ENCODE data around the gene DTD1. TPM values are rescaled to one million over a fixed set of nuclear protein-coding genes. Genes with fewer than 3 reads are reported as not detected.

DTD1 gene
- total and polyA plus RNA-seq, 3 donors from 2014 or later = 34.6 to 41.6 (median 39.9) TPM

DNA sequence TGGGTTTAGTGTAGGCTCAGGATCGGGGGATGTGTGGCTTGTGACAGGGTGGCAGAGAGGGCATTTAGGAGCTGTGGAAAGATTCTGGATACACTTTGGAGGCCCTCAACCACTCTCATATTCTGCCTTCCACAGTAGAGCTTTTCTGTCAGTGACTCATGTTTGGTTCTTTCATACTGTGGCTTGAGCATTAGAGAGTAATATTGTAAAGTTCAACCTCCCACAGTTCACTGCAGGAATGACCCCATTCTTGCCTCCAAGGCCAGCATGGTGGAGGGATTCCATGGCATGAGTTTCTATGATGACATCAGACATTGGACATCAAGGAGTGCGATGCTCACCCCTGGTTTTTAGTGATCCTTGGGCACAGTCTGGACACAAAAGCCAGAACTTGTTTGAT lies 50.9 kb downstream of the DTD1 start:
- Histone ChIP-seq H3K4me1 (peaks cover 3% of the 10 kb centered on the region), H3K9me3 (no peaks in the 10 kb centered on the region), H3K36me3 (ENCODE audit: low read depth, missing control alignments) (no peaks in the 10 kb centered on the region), H3K27ac (no peak overlapping the region), H3K27me3 (no peaks in the 10 kb centered on the region), H3K4me3 (no peak overlapping the region)
- intact Hi-C loops (cut with DNase I; ENCODE audit: low total_unique reads) = no loop called here
- TF ChIP-seq POLR2A (IDR thresholded peaks at IDR 0.05) = no peak
- TF ChIP-seq, protein P1, sequence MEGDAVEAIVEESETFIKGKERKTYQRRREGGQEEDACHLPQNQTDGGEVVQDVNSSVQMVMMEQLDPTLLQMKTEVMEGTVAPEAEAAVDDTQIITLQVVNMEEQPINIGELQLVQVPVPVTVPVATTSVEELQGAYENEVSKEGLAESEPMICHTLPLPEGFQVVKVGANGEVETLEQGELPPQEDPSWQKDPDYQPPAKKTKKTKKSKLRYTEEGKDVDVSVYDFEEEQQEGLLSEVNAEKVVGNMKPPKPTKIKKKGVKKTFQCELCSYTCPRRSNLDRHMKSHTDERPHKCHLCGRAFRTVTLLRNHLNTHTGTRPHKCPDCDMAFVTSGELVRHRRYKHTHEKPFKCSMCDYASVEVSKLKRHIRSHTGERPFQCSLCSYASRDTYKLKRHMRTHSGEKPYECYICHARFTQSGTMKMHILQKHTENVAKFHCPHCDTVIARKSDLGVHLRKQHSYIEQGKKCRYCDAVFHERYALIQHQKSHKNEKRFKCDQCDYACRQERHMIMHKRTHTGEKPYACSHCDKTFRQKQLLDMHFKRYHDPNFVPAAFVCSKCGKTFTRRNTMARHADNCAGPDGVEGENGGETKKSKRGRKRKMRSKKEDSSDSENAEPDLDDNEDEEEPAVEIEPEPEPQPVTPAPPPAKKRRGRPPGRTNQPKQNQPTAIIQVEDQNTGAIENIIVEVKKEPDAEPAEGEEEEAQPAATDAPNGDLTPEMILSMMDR (IDR thresholded peaks at IDR 0.05) = no peak
- no peak for DNase-seq
- 86 to 91% methylated on average over 2 of the region's 2 CpGs for WGBS, 2 donors

DNA sequence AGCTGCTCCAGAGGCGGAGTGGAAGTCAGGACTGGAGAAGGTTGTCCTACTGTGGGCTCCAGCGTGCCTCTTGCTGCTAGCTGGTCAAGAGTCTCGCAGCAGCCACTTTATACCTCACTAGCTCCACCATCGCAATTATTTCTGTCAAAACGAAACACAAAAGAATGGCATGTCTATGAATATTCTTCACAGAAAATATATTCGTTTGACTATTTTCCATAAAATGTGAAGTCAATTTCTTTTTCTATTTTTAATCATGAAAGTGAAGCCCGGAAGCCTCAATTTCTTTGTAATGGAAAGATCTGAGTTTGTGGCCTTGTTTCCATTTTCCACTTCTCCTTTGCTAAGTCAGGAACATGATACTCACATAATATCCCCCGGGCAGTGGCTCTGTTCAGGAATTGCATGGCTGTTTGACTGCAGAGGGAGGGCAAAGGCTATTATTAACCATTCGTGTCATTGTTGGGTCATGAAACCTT lies 51.7 kb downstream of the DTD1 start:
- intact Hi-C loops (cut with DNase I; ENCODE audit: low total_unique reads) = no loop called here
- no peak for DNase-seq
- 75 to 76% methylated on average over 9 of the region's 9 CpGs for WGBS, 2 donors
- Histone ChIP-seq H3K27me3 (no peaks in the 10 kb centered on the region), H3K36me3 (ENCODE audit: low read depth, missing control alignments) (no peaks in the 10 kb centered on the region), H3K4me1 (peaks cover 3% of the 10 kb centered on the region), H3K9me3 (no peaks in the 10 kb centered on the region), H3K4me3 (no peak overlapping the region), H3K27ac (no peak overlapping the region)
- TF ChIP-seq, protein P1 (IDR thresholded peaks at IDR 0.05) = no peak
- no peak for TF ChIP-seq POLR2A (IDR thresholded peaks at IDR 0.05)

DNA sequence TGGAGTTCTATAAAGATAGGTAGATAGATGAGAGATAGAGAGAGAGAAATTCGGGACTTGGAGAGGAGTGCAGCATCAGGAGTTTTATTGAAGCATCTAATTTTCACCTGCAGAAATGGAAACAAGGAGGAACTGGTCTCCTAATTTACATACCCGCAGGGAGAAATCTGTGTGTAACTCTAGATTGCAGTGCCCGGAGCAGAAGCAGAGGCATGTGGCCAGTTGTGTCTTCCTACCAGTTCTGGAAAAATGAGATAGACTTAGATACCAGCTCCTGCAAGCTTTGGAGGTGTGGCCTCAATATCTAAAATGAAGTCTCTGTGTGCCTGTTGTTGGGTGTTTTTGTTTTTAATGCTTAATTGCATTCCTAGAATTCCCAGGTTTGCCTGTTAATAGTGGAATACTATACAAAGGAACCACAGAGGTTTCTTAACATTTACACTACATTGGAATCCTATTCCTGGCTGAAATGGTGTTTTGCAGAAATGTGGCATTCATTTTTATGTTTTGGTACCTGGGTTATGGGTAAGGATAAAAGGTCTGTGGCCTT lies 57.4 kb downstream of the DTD1 start:
- no peaks in the 10 kb centered on the region for H3K4me1 ChIP-seq
- H3K9me3 ChIP-seq = no peaks in the 10 kb centered on the region
- intact Hi-C loops (cut with DNase I; ENCODE audit: low total_unique reads) = no loop called here
- TF ChIP-seq, protein P1 (IDR thresholded peaks at IDR 0.05) = no peak
- no peak for TF ChIP-seq POLR2A (IDR thresholded peaks at IDR 0.05)
- 81 to 82% methylated on average over 3 of the region's 3 CpGs for WGBS, 2 donors
- DNase-seq = no peak
- no peak overlapping the region for H3K4me3 ChIP-seq
- no peak overlapping the region for H3K27ac ChIP-seq
- H3K36me3 ChIP-seq (ENCODE audit: low read depth, missing control alignments) = no peaks in the 10 kb centered on the region
- H3K27me3 ChIP-seq = no peaks in the 10 kb centered on the region

DNA sequence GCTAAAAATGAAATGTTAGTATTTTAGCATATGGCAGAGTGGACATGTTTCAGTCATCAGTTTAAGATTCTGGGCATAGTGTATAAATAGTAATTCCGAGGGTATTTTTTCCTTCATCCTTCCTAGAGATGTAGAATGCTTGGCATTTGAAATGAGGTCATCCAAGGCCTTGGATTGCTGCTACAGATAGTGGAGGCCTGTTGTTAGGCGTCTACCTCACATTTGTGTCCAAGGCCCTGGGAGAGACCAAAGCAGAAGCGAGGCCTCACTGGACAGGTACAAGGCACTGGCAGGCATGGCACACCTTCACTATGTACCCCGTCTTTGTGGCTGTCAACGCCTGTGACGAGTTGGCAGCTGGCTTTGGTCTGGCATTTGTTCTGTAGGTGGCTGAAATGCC lies 58.0 kb downstream of the DTD1 start:
- TF ChIP-seq, protein P1 (IDR thresholded peaks at IDR 0.05) = no peak
- no peak for TF ChIP-seq POLR2A (IDR thresholded peaks at IDR 0.05)
- H3K27ac ChIP-seq = no peak overlapping the region

DNA sequence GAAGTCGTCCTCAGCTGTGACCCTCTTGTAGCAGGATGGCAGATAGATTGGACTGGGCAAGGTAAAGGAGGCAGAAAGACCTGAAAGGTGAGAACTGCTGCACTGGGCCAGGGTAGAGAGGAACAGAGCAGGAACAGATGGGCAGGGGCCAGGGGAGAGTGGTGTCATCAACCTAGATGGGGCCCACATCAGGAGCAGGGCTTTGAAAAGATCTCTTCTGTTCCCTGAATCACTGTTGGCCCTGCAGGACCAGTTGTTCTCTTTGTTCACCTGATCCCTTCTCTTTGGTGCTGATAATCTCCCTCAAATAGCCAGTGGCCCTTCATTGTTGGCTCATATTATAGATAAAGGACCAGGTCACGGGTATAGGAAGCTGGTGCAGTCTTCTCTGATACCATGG lies 59.9 kb downstream of the DTD1 start:
- TF ChIP-seq, protein P1 (IDR thresholded peaks at IDR 0.05) = no peak
- no peak for TF ChIP-seq POLR2A (IDR thresholded peaks at IDR 0.05)
- intact Hi-C loops (cut with DNase I; ENCODE audit: low total_unique reads) = no loop called here

More for the DNA sequence above, 58.0 kb downstream of the DTD1 start:
- Histone ChIP-seq H3K4me1 (no peaks in the 10 kb centered on the region), H3K4me3 (no peak overlapping the region), H3K27me3 (no peaks in the 10 kb centered on the region), H3K9me3 (no peaks in the 10 kb centered on the region), H3K36me3 (ENCODE audit: low read depth, missing control alignments) (no peaks in the 10 kb centered on the region)
- DNase-seq = no peak
- 80 to 87% methylated on average over 6 of the region's 6 CpGs for WGBS, 2 donors
- intact Hi-C loops (cut with DNase I; ENCODE audit: low total_unique reads) = no loop called here

More for the DNA sequence above, 59.9 kb downstream of the DTD1 start:
- H3K4me1 ChIP-seq = no peaks in the 10 kb centered on the region
- H3K9me3 ChIP-seq = no peaks in the 10 kb centered on the region
- H3K36me3 ChIP-seq (ENCODE audit: low read depth, missing control alignments) = no peaks in the 10 kb centered on the region
- H3K4me3 ChIP-seq = no peak overlapping the region
- H3K27ac ChIP-seq = no peak overlapping the region
- DNase-seq = no peak
- 71 to 90% methylated on average over 1 of the region's 2 CpGs for WGBS, 2 donors
- H3K27me3 ChIP-seq = no peaks in the 10 kb centered on the region

Measured in testis (tissue), 3 donors.